ENCODE results near the gene NPHS1. TPM values are rescaled to one million over a fixed set of nuclear protein-coding genes. Genes with fewer than 3 reads are reported as not detected.
A peak's percentile ranks its signal among the peaks of the same experiment; 100 is the strongest.
"Not testable (repeated sequence)": the region's sequence is repeated elsewhere in the genome, so short reads cannot be mapped to it uniquely, and the experiment has no call there.

NPHS1 gene
- total RNA-seq: under 1 TPM; 0.22 to 0.74 TPM

- Mint-ChIP-seq H3K27ac (no peak within 1 kb of the TSS), H3K4me1 (ENCODE audit: low read depth) (peaks cover 16% of the 10 kb centered on the region), H3K9me3 (no peaks in the 10 kb centered on the region), H3K4me3 (peak within 1 kb of the TSS in 1 of 2 donors; percentile 19), H3K27me3 (ENCODE audit: low read depth) (peaks cover 41% of the 10 kb centered on the region), H3K36me3 (ENCODE audit: insufficient read depth in 2 of 2) (no peaks in the 10 kb centered on the region)
- no peak for DNase-seq
- no peak for ATAC-seq (replicated peaks in 1 of 2)
Observed at GRCh38 chr19:35852029-35852780, at the start of gene NPHS1. NPHS1 (minus strand) TSS chr19:35852504; CDS start chr19:35851837, 667 bp downstream.

GRCh38 chr19:35901055-35901644, 48.8 kb upstream of the NPHS1 start:
- ATAC-seq (replicated peaks in 1 of 2) (no peak), DNase-seq (no peak)
- H3K27me3 Mint-ChIP-seq (ENCODE audit: low read depth): no peaks in the 10 kb centered on the region
- peak overlapping the region; percentile 74 for H3K27ac Mint-ChIP-seq
- no peaks in the 10 kb centered on the region for H3K9me3 Mint-ChIP-seq
- peak overlapping the region; percentile 88 to 96 for H3K4me3 Mint-ChIP-seq
- H3K4me1 Mint-ChIP-seq (ENCODE audit: low read depth): peaks cover 65% of the 10 kb centered on the region
- H3K36me3 Mint-ChIP-seq (ENCODE audit: insufficient read depth in 2 of 2): peaks cover 10 to 11% of the 10 kb centered on the region in 2 donors

- Mint-ChIP-seq H3K27me3 (ENCODE audit: low read depth) (no peaks in the 10 kb centered on the region), H3K36me3 (ENCODE audit: insufficient read depth in 2 of 2) (peaks cover 16 to 20% of the 10 kb centered on the region in 2 donors), H3K4me1 (ENCODE audit: low read depth) (peaks cover 66% of the 10 kb centered on the region), H3K9me3 (no peaks in the 10 kb centered on the region), H3K4me3 (peak overlapping the region; percentile 88 to 96), H3K27ac (peak overlapping the region; percentile 91)
- DNase-seq (peak; percentile 88 to 89), ATAC-seq (replicated peaks in 1 of 2) (peak; percentile 71 to 74)
Observed at GRCh38 chr19:35899547-35900214, 47.4 kb upstream of the NPHS1 start.

- Mint-ChIP-seq H3K9me3 (no peaks in the 10 kb centered on the region), H3K27ac (peak overlapping the region; percentile 91), H3K4me1 (ENCODE audit: low read depth) (peaks cover 54% of the 10 kb centered on the region), H3K36me3 (ENCODE audit: insufficient read depth in 2 of 2) (peaks cover 13 to 21% of the 10 kb centered on the region in 2 donors), H3K27me3 (ENCODE audit: low read depth) (no peaks in the 10 kb centered on the region), H3K4me3 (peak overlapping the region; percentile 88 to 96)
- no peak for ATAC-seq (replicated peaks in 1 of 2)
- no peak for DNase-seq
Observed at GRCh38 chr19:35898499-35898809, 46.1 kb upstream of the NPHS1 start.

- H3K27ac Mint-ChIP-seq: peak overlapping the region; percentile 75
- DNase-seq: no peak
- peaks cover 13 to 25% of the 10 kb centered on the region in 2 donors for H3K36me3 Mint-ChIP-seq (ENCODE audit: insufficient read depth in 2 of 2)
- ATAC-seq (replicated peaks in 1 of 2): no peak
- peak overlapping the region; percentile 88 to 96 for H3K4me3 Mint-ChIP-seq
- H3K9me3 Mint-ChIP-seq: no peaks in the 10 kb centered on the region
- peaks cover 48% of the 10 kb centered on the region for H3K4me1 Mint-ChIP-seq (ENCODE audit: low read depth)
- H3K27me3 Mint-ChIP-seq (ENCODE audit: low read depth): no peaks in the 10 kb centered on the region
Observed at GRCh38 chr19:35897706-35898451, 45.6 kb upstream of the NPHS1 start.

GRCh38 chr19:35896643-35897040, 44.3 kb upstream of the NPHS1 start:
- Mint-ChIP-seq H3K27me3 (ENCODE audit: low read depth) (no peaks in the 10 kb centered on the region), H3K4me3 (peak overlapping the region; percentile 27 to 36), H3K27ac (no peak overlapping the region), H3K9me3 (no peaks in the 10 kb centered on the region), H3K36me3 (ENCODE audit: insufficient read depth in 2 of 2) (peaks cover 16 to 32% of the 10 kb centered on the region in 2 donors), H3K4me1 (ENCODE audit: low read depth) (peaks cover 41% of the 10 kb centered on the region)
- DNase-seq: no peak
- no peak for ATAC-seq (replicated peaks in 1 of 2)

GRCh38 chr19:35895911-35896642, 43.8 kb upstream of the NPHS1 start:
- H3K27me3 Mint-ChIP-seq (ENCODE audit: low read depth): no peaks in the 10 kb centered on the region
- no peaks in the 10 kb centered on the region for H3K9me3 Mint-ChIP-seq
- H3K36me3 Mint-ChIP-seq (ENCODE audit: insufficient read depth in 2 of 2): peaks cover 16 to 34% of the 10 kb centered on the region in 2 donors
- H3K27ac Mint-ChIP-seq: no peak overlapping the region
- ATAC-seq (replicated peaks in 1 of 2): no peak
- H3K4me1 Mint-ChIP-seq (ENCODE audit: low read depth): peaks cover 38% of the 10 kb centered on the region
- DNase-seq: no peak
- H3K4me3 Mint-ChIP-seq: peak overlapping the region in 1 of 2 donors; percentile 57

- no peak for ATAC-seq (replicated peaks in 1 of 2)
- peaks cover 23 to 44% of the 10 kb centered on the region in 2 donors for H3K36me3 Mint-ChIP-seq (ENCODE audit: insufficient read depth in 2 of 2)
- no peak for DNase-seq
- no peaks in the 10 kb centered on the region for H3K27me3 Mint-ChIP-seq (ENCODE audit: low read depth)
- H3K9me3 Mint-ChIP-seq: no peaks in the 10 kb centered on the region
- H3K4me3 Mint-ChIP-seq: no peak overlapping the region
- H3K27ac Mint-ChIP-seq: no peak overlapping the region
- H3K4me1 Mint-ChIP-seq (ENCODE audit: low read depth): peaks cover 30% of the 10 kb centered on the region
Observed at GRCh38 chr19:35894342-35894741, 42.0 kb upstream of the NPHS1 start.

- not testable (repeated sequence) for H3K27ac Mint-ChIP-seq; H3K27me3 Mint-ChIP-seq (ENCODE audit: low read depth); ATAC-seq (replicated peaks in 1 of 2)
Observed at GRCh38 chr19:35891819-35892218, 39.5 kb upstream of the NPHS1 start.

GRCh38 chr19:35890113-35890650, 37.9 kb upstream of the NPHS1 start:
- DNase-seq: no peak
- H3K27ac Mint-ChIP-seq: no peak overlapping the region
- peaks cover 17 to 47% of the 10 kb centered on the region in 2 donors for H3K36me3 Mint-ChIP-seq (ENCODE audit: insufficient read depth in 2 of 2)
- no peak for ATAC-seq (replicated peaks in 1 of 2)
- no peaks in the 10 kb centered on the region for H3K9me3 Mint-ChIP-seq
- H3K4me1 Mint-ChIP-seq (ENCODE audit: low read depth): peaks cover 15% of the 10 kb centered on the region
- no peaks in the 10 kb centered on the region for H3K27me3 Mint-ChIP-seq (ENCODE audit: low read depth)
- no peak overlapping the region for H3K4me3 Mint-ChIP-seq

More at GRCh38 chr19:35891819-35892218, 39.5 kb upstream of the NPHS1 start:
- H3K9me3 Mint-ChIP-seq, DNase-seq, H3K4me3 Mint-ChIP-seq: not testable (repeated sequence)
- Mint-ChIP-seq H3K4me1 (ENCODE audit: low read depth) (peaks cover 24% of the 10 kb centered on the region), H3K36me3 (ENCODE audit: insufficient read depth in 2 of 2) (peaks cover 21 to 51% of the 10 kb centered on the region in 2 donors)

- Mint-ChIP-seq H3K9me3 (no peaks in the 10 kb centered on the region), H3K27ac (no peak overlapping the region), H3K36me3 (ENCODE audit: insufficient read depth in 2 of 2) (peaks cover 16 to 45% of the 10 kb centered on the region in 2 donors), H3K4me3 (no peak overlapping the region), H3K4me1 (ENCODE audit: low read depth) (peaks cover 15% of the 10 kb centered on the region), H3K27me3 (ENCODE audit: low read depth) (no peaks in the 10 kb centered on the region)
- no peak for ATAC-seq (replicated peaks in 1 of 2)
- DNase-seq: no peak
Observed at GRCh38 chr19:35889370-35890112, 37.2 kb upstream of the NPHS1 start.
